Measurements from ENCODE around the gene LETM1. TPM values are rescaled to one million over a fixed set of nuclear protein-coding genes. Genes with fewer than 3 reads are reported as not detected.

The LETM1 gene
- total RNA-seq, 2 experiments from 2014 or later = 56.6 to 58.9 TPM

GRCh38 chr4:1862961-1863296 lies 7.0 kb upstream of the LETM1 start:
- Mint-ChIP-seq H3K27ac (peak overlapping the region; percentile 85), H3K4me1 (ENCODE audit: low read depth) (peaks cover 36% of the 10 kb centered on the region), H3K27me3 (ENCODE audit: low read depth) (no peaks in the 10 kb centered on the region), H3K9me3 (ENCODE audit: insufficient read depth) (no peaks in the 10 kb centered on the region), H3K36me3 (ENCODE audit: low read depth) (peaks cover 7% of the 10 kb centered on the region), H3K4me3 (peak overlapping the region; percentile 74)
- DNase-seq = no peak
- ChIA-PET CTCF (interaction anchor here (0.8 to 1.2 kb wide), 2 partner anchors 37 to 39 kb away, joined by 3 to 4 read pairs; no protein-coding TSS in a partner anchor), POLR2A (interaction anchor here (0.8 to 2.5 kb wide), 2 partner anchors 8 to 10 kb away, joined by 3 to 8 read pairs; no protein-coding TSS in a partner anchor)
- ATAC-seq = peak; percentile 10

GRCh38 chr4:1862055-1862911 lies 6.3 kb upstream of the LETM1 start:
- no peaks in the 10 kb centered on the region for H3K27me3 Mint-ChIP-seq (ENCODE audit: low read depth)
- POLR2A ChIA-PET = interaction anchor here (0.7 to 3.3 kb wide), 4 partner anchors 8 to 12 kb away, joined by 4 to 33 read pairs (median 6); partner anchors contain the start of gene NSD2
- DNase-seq (peak; percentile 49), ATAC-seq (peak; percentile 71)
- peak overlapping the region; percentile 88 for H3K27ac Mint-ChIP-seq
- H3K4me1 Mint-ChIP-seq (ENCODE audit: low read depth) = peaks cover 40% of the 10 kb centered on the region
- CTCF ChIA-PET = interaction anchor here (0.8 to 1.0 kb wide), 4 partner anchors 8 to 169 kb away, joined by 3 read pairs; partner anchors contain the start of gene NSD2
- H3K4me3 Mint-ChIP-seq = peak overlapping the region; percentile 74
- H3K36me3 Mint-ChIP-seq (ENCODE audit: low read depth) = peaks cover 4% of the 10 kb centered on the region
- no peaks in the 10 kb centered on the region for H3K9me3 Mint-ChIP-seq (ENCODE audit: insufficient read depth)

- ChIA-PET CTCF (interaction anchor here (1.7 kb wide), 1 partner anchor 11 kb away, joined by 5 read pairs; no protein-coding TSS in a partner anchor), POLR2A (interaction anchor here (2.2 to 3.3 kb wide), 2 partner anchors 11 to 14 kb away, joined by 8 to 33 read pairs; partner anchors contain the start of gene NSD2)
- H3K9me3 Mint-ChIP-seq (ENCODE audit: insufficient read depth) = no peaks in the 10 kb centered on the region
- H3K36me3 Mint-ChIP-seq (ENCODE audit: low read depth) = peaks cover 5% of the 10 kb centered on the region
- H3K4me1 Mint-ChIP-seq (ENCODE audit: low read depth) = peaks cover 52% of the 10 kb centered on the region
- no peak overlapping the region for H3K4me3 Mint-ChIP-seq
- ATAC-seq = no peak
- H3K27ac Mint-ChIP-seq = no peak overlapping the region
- no peak for DNase-seq
- no peaks in the 10 kb centered on the region for H3K27me3 Mint-ChIP-seq (ENCODE audit: low read depth)
Measured at GRCh38 chr4:1859389-1859753, 3.4 kb upstream of the LETM1 start.

- peaks cover 48% of the 10 kb centered on the region for H3K4me1 Mint-ChIP-seq (ENCODE audit: low read depth)
- no peaks in the 10 kb centered on the region for H3K9me3 Mint-ChIP-seq (ENCODE audit: insufficient read depth)
- ChIA-PET CTCF (interaction anchor here (0.7 kb wide), 1 partner anchor 18 kb away, joined by 3 read pairs; no protein-coding TSS in a partner anchor), POLR2A (interaction anchor here (2.2 to 3.4 kb wide), 2 partner anchors 12 to 15 kb away, joined by 8 to 29 read pairs; partner anchors contain the start of gene NSD2)
- H3K4me3 Mint-ChIP-seq = no peak overlapping the region
- H3K27me3 Mint-ChIP-seq (ENCODE audit: low read depth) = no peaks in the 10 kb centered on the region
- peaks cover 7% of the 10 kb centered on the region for H3K36me3 Mint-ChIP-seq (ENCODE audit: low read depth)
- DNase-seq (no peak), ATAC-seq (no peak)
- H3K27ac Mint-ChIP-seq = no peak overlapping the region
Measured at GRCh38 chr4:1857931-1858330, 2.0 kb upstream of the LETM1 start.

- CTCF ChIA-PET = interaction anchor here (1.6 to 2.3 kb wide), 2 partner anchors 13 to 42 kb away, joined by 6 to 16 read pairs; no protein-coding TSS in a partner anchor
- DNase-seq = no peak
- peak overlapping the region; percentile 81 for H3K4me3 Mint-ChIP-seq
- H3K36me3 Mint-ChIP-seq (ENCODE audit: low read depth) = peaks cover 9% of the 10 kb centered on the region
- no peak for ATAC-seq
- POLR2A ChIA-PET = interaction anchor here (1.5 to 3.4 kb wide), 5 partner anchors 13 to 135 kb away, joined by 5 to 29 read pairs (median 6); partner anchors contain the start of gene NSD2
- H3K27ac Mint-ChIP-seq = peak overlapping the region; percentile 74
- peaks cover 50% of the 10 kb centered on the region for H3K4me1 Mint-ChIP-seq (ENCODE audit: low read depth)
- no peaks in the 10 kb centered on the region for H3K9me3 Mint-ChIP-seq (ENCODE audit: insufficient read depth)
- H3K27me3 Mint-ChIP-seq (ENCODE audit: low read depth) = no peaks in the 10 kb centered on the region
Measured at GRCh38 chr4:1856943-1857699, 1.2 kb upstream of the LETM1 start.

- DNase-seq (peak; percentile 43), ATAC-seq (peak; percentile 38)
- ChIA-PET POLR2A (interaction anchor here (0.6 to 3.4 kb wide), 7 partner anchors 9 to 152 kb away, joined by 3 to 29 read pairs (median 5); partner anchors contain the start of genes NSD2 and SLBP), CTCF (interaction anchor here (1.0 to 2.4 kb wide), 4 partner anchors 44 to 52 kb away, joined by 3 to 16 read pairs (median 6); no protein-coding TSS in a partner anchor)
- Mint-ChIP-seq H3K27me3 (ENCODE audit: low read depth) (no peaks in the 10 kb centered on the region), H3K4me1 (ENCODE audit: low read depth) (peaks cover 50% of the 10 kb centered on the region), H3K36me3 (ENCODE audit: low read depth) (peaks cover 9% of the 10 kb centered on the region), H3K4me3 (peak overlapping the region; percentile 81), H3K9me3 (ENCODE audit: insufficient read depth) (no peaks in the 10 kb centered on the region), H3K27ac (peak overlapping the region; percentile 84)
Measured at GRCh38 chr4:1855333-1856070, 454 bp downstream of the LETM1 start.

- DNase-seq (no peak), ATAC-seq (no peak)
- CTCF ChIA-PET = interaction anchor here (1.0 to 2.4 kb wide), 3 partner anchors 45 to 52 kb away, joined by 3 to 9 read pairs (median 4); no protein-coding TSS in a partner anchor
- POLR2A ChIA-PET = interaction anchor here (0.6 to 3.4 kb wide), 5 partner anchors 8 to 142 kb away, joined by 3 to 29 read pairs (median 3); partner anchors contain the start of genes NSD2 and SLBP
- H3K9me3 Mint-ChIP-seq (ENCODE audit: insufficient read depth) = no peaks in the 10 kb centered on the region
- H3K27ac Mint-ChIP-seq = peak overlapping the region; percentile 84
- H3K4me1 Mint-ChIP-seq (ENCODE audit: low read depth) = peaks cover 53% of the 10 kb centered on the region
- H3K27me3 Mint-ChIP-seq (ENCODE audit: low read depth) = no peaks in the 10 kb centered on the region
- H3K4me3 Mint-ChIP-seq = peak overlapping the region; percentile 76
- H3K36me3 Mint-ChIP-seq (ENCODE audit: low read depth) = peaks cover 9% of the 10 kb centered on the region
Measured at GRCh38 chr4:1854752-1855151, 1.2 kb downstream of the LETM1 start.

GRCh38 chr4:1852904-1853623 lies 2.9 kb downstream of the LETM1 start:
- peaks cover 51% of the 10 kb centered on the region for H3K4me1 Mint-ChIP-seq (ENCODE audit: low read depth)
- CTCF ChIA-PET = interaction anchor here (2.4 kb wide), 1 partner anchor 46 kb away, joined by 9 read pairs; no protein-coding TSS in a partner anchor
- ATAC-seq = no peak

GRCh38 chr4:1851575-1852410 lies 4.2 kb downstream of the LETM1 start:
- Mint-ChIP-seq H3K9me3 (ENCODE audit: insufficient read depth) (no peaks in the 10 kb centered on the region), H3K27ac (no peak overlapping the region), H3K36me3 (ENCODE audit: low read depth) (peaks cover 18% of the 10 kb centered on the region), H3K27me3 (ENCODE audit: low read depth) (no peaks in the 10 kb centered on the region), H3K4me3 (no peak overlapping the region), H3K4me1 (ENCODE audit: low read depth) (peaks cover 42% of the 10 kb centered on the region)
- ChIA-PET POLR2A (interaction anchor here (0.6 kb wide), 1 partner anchor 152 kb away, joined by 5 read pairs; no protein-coding TSS in a partner anchor), CTCF (interaction anchor here (0.7 to 1.0 kb wide), 2 partner anchors 36 to 48 kb away, joined by 3 read pairs; no protein-coding TSS in a partner anchor)
- DNase-seq (no peak), ATAC-seq (no peak)

More at GRCh38 chr4:1852904-1853623, 2.9 kb downstream of the LETM1 start:
- Mint-ChIP-seq H3K9me3 (ENCODE audit: insufficient read depth) (no peaks in the 10 kb centered on the region), H3K27me3 (ENCODE audit: low read depth) (no peaks in the 10 kb centered on the region), H3K36me3 (ENCODE audit: low read depth) (peaks cover 12% of the 10 kb centered on the region), H3K4me3 (no peak overlapping the region), H3K27ac (peak overlapping the region; percentile 37)
- DNase-seq = no peak
- POLR2A ChIA-PET = interaction anchor here (0.5 kb wide), 1 partner anchor 70 kb away, joined by 3 read pairs; no protein-coding TSS in a partner anchor

All from activated CD8-positive, alpha-beta T cell treated with anti-CD3 and anti-CD28 coated beads, Interleukin-2, amount 10 ng/mL, durations not matched to agents 7 days and 5 days (primary cell).